HCT116 (cell line): ENCODE results near the gene SNED1. TPM values are rescaled to one million over a fixed set of nuclear protein-coding genes. Genes with fewer than 3 reads are reported as not detected.

Experiments
- ATAC-seq: fragments of 200-7000 bp; cut with Tn5 transposase; 2 replicates; pipeline ENCODE4 v1.9.1; 2020; ENCODE audit warnings: mild to moderate bottlenecking, moderate library complexity
- BruUV-seq: library from RNA; stranded (reverse); fragments of 400-500 nt; replicated peaks from 2 replicates; lab custom pipeline; 2021; lab: Mats Ljungman, UMichigan
- CTCF ChIA-PET: fragments of 300-600 bp; sonication (Branson Sonifier 250); formaldehyde crosslinking; loops from one replicate; lab custom pipeline; 2021; ENCODE audit warnings: antibody characterized with exemption; lab: Charles Lee
- POLR2A ChIA-PET: fragments of 300-600, 350-600 bp; sonication (Branson Sonifier 250); formaldehyde crosslinking; loops from one replicate; lab custom pipeline; 2021; ENCODE audit warnings: antibody characterized with exemption; lab: Charles Lee
- RAD21 ChIA-PET, 2 experiments: fragments of 300-600 bp; sonication (Branson Sonifier 250); formaldehyde crosslinking; loops; one replicate each; lab custom pipeline; 2023; ENCODE audit warnings: low total read pairs in 2 of 2; ENCODE audit not compliant: uncharacterized antibody in 2 of 2, unreplicated experiment in 2 of 2, low non-redundant PET in 1 of 2; lab: Charles Lee
- DNase-seq: peaks from one replicate; pipeline ENCODE4 v3.0.0-alpha.2; 2010; ENCODE audit warnings: low read depth, low spot score
- H2AFZ ChIP-seq: fragments of 200-600 bp; shearing (Covaris generic), sonication (generic); 2 replicates; pipeline ENCODE4 v1.6.1; 2017; ENCODE audit warnings: low read depth, mixed run types, mixed read lengths, antibody characterized with exemption, low read length; ENCODE audit not compliant: poor library complexity, severe bottlenecking
- H3K27ac ChIP-seq: 2 replicates; pipeline ENCODE4 v1.5.1; 2012; ENCODE audit warnings: low read depth, low read length
- H3K27me3 ChIP-seq: fragments of 200-600 bp; sonication (generic); 2 replicates; pipeline ENCODE4 v1.6.1; 2016; ENCODE audit warnings: mixed run types, low read length, mixed read lengths; ENCODE audit not compliant: insufficient read depth
- H3K36me3 ChIP-seq, 2 experiments: fragments of 200-500 bp in 1 of 2; fragments of 200-600 bp in 1 of 2; sonication (Bioruptor generic) in 1 of 2; sonication (generic) in 1 of 2; 2 replicates each; pipeline versions ENCODE4 v1.5.1 to v1.6.1; 2014 to 2016; ENCODE audit warnings: low read length in 2 of 2, inconsistent platforms in 1 of 2, mixed read lengths in 1 of 2, mixed run types in 1 of 2; ENCODE audit not compliant: insufficient read depth in 2 of 2, control insufficient read depth in 1 of 2
- H3K4me1 ChIP-seq, 2 experiments: fragments of 200-600 bp in 1 of 2; sonication (generic) in 1 of 2; 2 replicates each; pipeline versions ENCODE4 v1.5.1 to v1.6.1; 2012 to 2017; ENCODE audit warnings: low read length in 2 of 2, inconsistent platforms in 1 of 2, mild to moderate bottlenecking in 1 of 2, mixed read lengths in 1 of 2, mixed run types in 1 of 2, moderate library complexity in 1 of 2; ENCODE audit not compliant: insufficient read depth in 2 of 2, control insufficient read depth in 1 of 2
- H3K4me2 ChIP-seq: fragments of 200-600 bp; sonication (generic); 2 replicates; pipeline ENCODE4 v1.6.1; 2017; ENCODE audit warnings: mixed run types, low read length, mixed read lengths
- H3K4me3 ChIP-seq, 2 experiments: fragments of 200-600 bp in 1 of 2; sonication (generic) in 1 of 2; replicated peaks in 1 of 2; 2 replicates each; pipeline ENCODE4 v1.5.1; 2011 to 2016; ENCODE audit warnings: low read length in 2 of 2, control low read depth in 1 of 2, low read depth in 1 of 2, mild to moderate bottlenecking in 1 of 2, mixed read lengths in 1 of 2, mixed run types in 1 of 2
- H3K79me2 ChIP-seq: fragments of 200-600 bp; sonication (generic); 2 replicates; pipeline ENCODE4 v1.6.1; 2017; ENCODE audit warnings: mild to moderate bottlenecking, mixed run types, low read length, moderate library complexity, mixed read lengths; ENCODE audit not compliant: insufficient read depth
- H3K9ac ChIP-seq: fragments of 200-600 bp; sonication (generic); 2 replicates; pipeline ENCODE4 v1.6.1; 2016; ENCODE audit warnings: low read length, mixed read lengths
- H3K9me2 ChIP-seq: fragments of 200-600 bp; sonication (generic), shearing (Covaris generic); 2 replicates; pipeline ENCODE4 v1.6.1; 2017; ENCODE audit warnings: mixed run types, mild to moderate bottlenecking, moderate library complexity; ENCODE audit not compliant: insufficient read depth
- H3K9me3 ChIP-seq, 2 experiments: fragments of 200-500 bp in 1 of 2; fragments of 200-600 bp in 1 of 2; sonication (Bioruptor generic) in 1 of 2; sonication (generic) in 1 of 2; 2 replicates each; pipeline ENCODE4 v1.6.1; 2014 to 2017; ENCODE audit warnings: low read length in 2 of 2, mixed read lengths in 2 of 2, inconsistent platforms in 1 of 2, low read depth in 1 of 2, mild to moderate bottlenecking in 1 of 2, mixed run types in 1 of 2, moderate library complexity in 1 of 2; ENCODE audit not compliant: control insufficient read depth in 1 of 2, insufficient read depth in 1 of 2
- H4K20me1 ChIP-seq: fragments of 200-600 bp; sonication (generic), shearing (Covaris generic); 2 replicates; pipeline ENCODE4 v1.6.1; 2017; ENCODE audit warnings: mixed run types, mild to moderate bottlenecking, moderate library complexity; ENCODE audit not compliant: insufficient read depth
- EGR1 ChIP-seq: IDR thresholded peaks from 2 replicates; pipeline ENCODE4 v1.6.1; 2012; ENCODE audit warnings: low read depth
- EZH2 ChIP-seq: fragments of 200-600 bp; sonication (generic); IDR thresholded peaks from 2 replicates; pipeline ENCODE4 v1.6.1; 2017; ENCODE audit warnings: antibody characterized with exemption, mixed run types
- EZH2phosphoT487 ChIP-seq: fragments of 200-600 bp; IDR thresholded peaks from 2 replicates; pipeline ENCODE4 v1.6.1; 2018; ENCODE audit warnings: antibody characterized with exemption, borderline replicate concordance
- JUND ChIP-seq: IDR thresholded peaks from 2 replicates; pipeline ENCODE4 v1.6.1; 2012
- POLR2A ChIP-seq: IDR thresholded peaks from 2 replicates; pipeline ENCODE4 v1.7.0; 2011; ENCODE audit warnings: borderline replicate concordance; ENCODE audit not compliant: insufficient read depth, insufficient read length; ENCODE audit errors: extremely low read depth
- POLR2AphosphoS5 ChIP-seq: IDR thresholded peaks from 2 replicates; pipeline ENCODE4 v1.6.1; 2011; ENCODE audit warnings: mild to moderate bottlenecking, low read depth, low read length, moderate library complexity
- SRF ChIP-seq: IDR thresholded peaks from 2 replicates; pipeline ENCODE4 v1.6.1; 2012; ENCODE audit warnings: low read depth
- ZFX ChIP-seq: fragments of 450-650 bp; IDR thresholded peaks from 2 replicates; pipeline ENCODE4 v1.6.1; 2017
- ZNF274 ChIP-seq: fragments of 200-500 bp; sonication (Bioruptor generic); IDR thresholded peaks from 2 replicates; pipeline ENCODE4 v1.6.1; 2014; ENCODE audit warnings: mild to moderate bottlenecking, low read depth, low read length, inconsistent platforms
- intact Hi-C: fragments of 100-400 bp; cut with micrococcal nuclease; formaldehyde crosslinking; loops from 2 replicates; pipeline ENCODE4 v1.10.0; 2022
- total RNA-seq: library from RNA; stranded (reverse); gene quantifications from one replicate; pipeline ENCODE4 v1.2.1, GENCODE V29; 2021; ENCODE audit not compliant: unreplicated experiment
- TF ChIP-seq, protein P1 (sequence below): IDR thresholded peaks from 2 replicates; pipeline ENCODE4 v1.6.1; 2012; ENCODE audit warnings: low read depth

SNED1 gene
- total RNA-seq, 1 experiment from 2014 or later = 9.6 TPM

DNA sequence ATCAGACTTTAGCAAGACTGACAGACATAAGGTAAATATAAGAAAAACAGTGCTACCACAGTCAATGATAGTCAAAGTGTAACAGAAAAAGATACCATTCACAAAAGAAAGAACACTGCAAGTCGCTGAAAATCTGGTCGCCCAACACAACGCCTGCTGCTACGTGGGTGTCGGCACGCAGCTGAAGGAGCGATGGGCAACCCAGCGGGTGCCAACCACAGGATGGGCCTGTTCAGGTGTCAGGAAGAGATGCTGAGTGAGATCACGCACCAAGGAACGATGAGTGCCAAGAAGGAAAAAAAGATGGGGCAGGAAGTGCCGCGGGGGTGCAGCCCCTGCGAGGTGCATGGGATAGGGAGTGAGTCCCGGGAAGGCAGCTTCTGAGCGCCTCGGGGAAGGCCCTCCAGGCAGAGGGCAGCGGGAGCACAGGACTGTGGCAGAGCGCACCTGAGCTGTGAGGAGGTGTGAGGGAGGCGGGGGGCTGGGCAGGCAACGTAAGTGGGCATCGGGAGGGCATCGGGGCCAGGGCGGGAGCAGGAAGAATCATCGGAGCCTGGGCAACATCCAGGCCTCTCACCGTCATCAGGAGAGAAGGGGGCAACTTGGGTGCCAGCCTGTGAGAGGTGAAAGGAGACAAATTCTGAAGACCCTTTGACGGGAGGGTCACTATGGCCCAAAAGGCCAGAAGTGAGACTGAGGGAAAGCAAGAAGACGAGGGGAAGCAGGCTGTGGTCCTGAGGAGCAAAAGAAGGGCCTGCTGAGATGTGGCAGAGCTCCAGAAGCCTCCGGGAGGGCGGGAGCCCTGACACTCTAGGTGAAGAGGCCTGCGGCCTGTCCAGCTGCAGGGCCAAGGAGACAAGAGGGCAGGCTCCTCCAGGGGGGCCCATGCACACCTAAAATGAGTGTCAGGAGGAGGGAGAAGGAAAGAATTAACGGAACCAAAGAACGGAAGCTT lies 118.5 kb downstream of the SNED1 start:
- no TSS peak for BruUV-seq
- TF ChIP-seq EZH2phosphoT487 (no peak), ZFX (no peak), EZH2 (no peak), EGR1 (no peak), POLR2AphosphoS5 (no peak), POLR2A (no peak), SRF (no peak), ZNF274 (no peak), JUND (no peak)
- TF ChIP-seq, protein P1, sequence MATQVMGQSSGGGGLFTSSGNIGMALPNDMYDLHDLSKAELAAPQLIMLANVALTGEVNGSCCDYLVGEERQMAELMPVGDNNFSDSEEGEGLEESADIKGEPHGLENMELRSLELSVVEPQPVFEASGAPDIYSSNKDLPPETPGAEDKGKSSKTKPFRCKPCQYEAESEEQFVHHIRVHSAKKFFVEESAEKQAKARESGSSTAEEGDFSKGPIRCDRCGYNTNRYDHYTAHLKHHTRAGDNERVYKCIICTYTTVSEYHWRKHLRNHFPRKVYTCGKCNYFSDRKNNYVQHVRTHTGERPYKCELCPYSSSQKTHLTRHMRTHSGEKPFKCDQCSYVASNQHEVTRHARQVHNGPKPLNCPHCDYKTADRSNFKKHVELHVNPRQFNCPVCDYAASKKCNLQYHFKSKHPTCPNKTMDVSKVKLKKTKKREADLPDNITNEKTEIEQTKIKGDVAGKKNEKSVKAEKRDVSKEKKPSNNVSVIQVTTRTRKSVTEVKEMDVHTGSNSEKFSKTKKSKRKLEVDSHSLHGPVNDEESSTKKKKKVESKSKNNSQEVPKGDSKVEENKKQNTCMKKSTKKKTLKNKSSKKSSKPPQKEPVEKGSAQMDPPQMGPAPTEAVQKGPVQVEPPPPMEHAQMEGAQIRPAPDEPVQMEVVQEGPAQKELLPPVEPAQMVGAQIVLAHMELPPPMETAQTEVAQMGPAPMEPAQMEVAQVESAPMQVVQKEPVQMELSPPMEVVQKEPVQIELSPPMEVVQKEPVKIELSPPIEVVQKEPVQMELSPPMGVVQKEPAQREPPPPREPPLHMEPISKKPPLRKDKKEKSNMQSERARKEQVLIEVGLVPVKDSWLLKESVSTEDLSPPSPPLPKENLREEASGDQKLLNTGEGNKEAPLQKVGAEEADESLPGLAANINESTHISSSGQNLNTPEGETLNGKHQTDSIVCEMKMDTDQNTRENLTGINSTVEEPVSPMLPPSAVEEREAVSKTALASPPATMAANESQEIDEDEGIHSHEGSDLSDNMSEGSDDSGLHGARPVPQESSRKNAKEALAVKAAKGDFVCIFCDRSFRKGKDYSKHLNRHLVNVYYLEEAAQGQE = no peak
- Histone ChIP-seq H3K27ac (no peak overlapping the region), H3K9me3 (no peaks in the 10 kb centered on the region), H3K4me3 (no peak overlapping the region), H3K4me1 (no peaks in the 10 kb centered on the region), H3K4me2 (no peak overlapping the region), H3K79me2 (no peaks in the 10 kb centered on the region), H3K9ac (no peak overlapping the region), H2AFZ (no peak overlapping the region), H3K27me3 (no peaks in the 10 kb centered on the region), H3K36me3 (0 out of 4 replicates have a peak, but pooled peaks cover 0 to 2% of the 10 kb centered on the region in 2 experiments), H4K20me1 (no peaks in the 10 kb centered on the region), H3K9me2 (no peaks in the 10 kb centered on the region)
- ATAC-seq = no peak
- ChIA-PET POLR2A (no interaction called here), RAD21 (no interaction called here), CTCF (no interaction called here)
- DNase-seq = no peak
- intact Hi-C loops = no loop called here
